Measurements from ENCODE around the gene DGKH. TPM values are rescaled to one million over a fixed set of nuclear protein-coding genes. Genes with fewer than 3 reads are reported as not detected.

Gene DGKH
- total RNA-seq, 1 donor from 2014 or later: 12.1 TPM

GRCh38 chr13:42177189-42177588, 128.7 kb downstream of the DGKH start:
- Mint-ChIP-seq H3K9me3 (no peaks in the 10 kb centered on the region), H3K27ac (no peak overlapping the region), H3K27me3 (ENCODE audit: insufficient read depth, low read depth) (peaks cover 3% of the 10 kb centered on the region), H3K36me3 (peaks cover 17% of the 10 kb centered on the region), H3K4me1 (no peaks in the 10 kb centered on the region), H3K4me3 (no peak overlapping the region)
- no peak overlapping the region for H2AFZ ChIP-seq (replicated peaks)
- TF ChIP-seq EZH2phosphoT487 (IDR thresholded peaks at IDR 0.05) (no peak), EZH2 (IDR thresholded peaks at IDR 0.05) (no peak)
- TF ChIP-seq, protein P1, sequence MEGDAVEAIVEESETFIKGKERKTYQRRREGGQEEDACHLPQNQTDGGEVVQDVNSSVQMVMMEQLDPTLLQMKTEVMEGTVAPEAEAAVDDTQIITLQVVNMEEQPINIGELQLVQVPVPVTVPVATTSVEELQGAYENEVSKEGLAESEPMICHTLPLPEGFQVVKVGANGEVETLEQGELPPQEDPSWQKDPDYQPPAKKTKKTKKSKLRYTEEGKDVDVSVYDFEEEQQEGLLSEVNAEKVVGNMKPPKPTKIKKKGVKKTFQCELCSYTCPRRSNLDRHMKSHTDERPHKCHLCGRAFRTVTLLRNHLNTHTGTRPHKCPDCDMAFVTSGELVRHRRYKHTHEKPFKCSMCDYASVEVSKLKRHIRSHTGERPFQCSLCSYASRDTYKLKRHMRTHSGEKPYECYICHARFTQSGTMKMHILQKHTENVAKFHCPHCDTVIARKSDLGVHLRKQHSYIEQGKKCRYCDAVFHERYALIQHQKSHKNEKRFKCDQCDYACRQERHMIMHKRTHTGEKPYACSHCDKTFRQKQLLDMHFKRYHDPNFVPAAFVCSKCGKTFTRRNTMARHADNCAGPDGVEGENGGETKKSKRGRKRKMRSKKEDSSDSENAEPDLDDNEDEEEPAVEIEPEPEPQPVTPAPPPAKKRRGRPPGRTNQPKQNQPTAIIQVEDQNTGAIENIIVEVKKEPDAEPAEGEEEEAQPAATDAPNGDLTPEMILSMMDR (IDR thresholded peaks at IDR 0.05): no peak
- H3F3A ChIP-seq (ENCODE audit: low read depth): peaks cover 5% of the 10 kb centered on the region
- no peaks in the 10 kb centered on the region for H3K79me2 ChIP-seq (ENCODE audit: low read depth)
- no peak overlapping the region for H3K4me2 ChIP-seq
- peaks cover 11% of the 10 kb centered on the region for H3K36me3 ChIP-seq
- H3K27me3 ChIP-seq: no peaks in the 10 kb centered on the region
- no peak for DNase-seq (ENCODE audit: low spot score)
- no peak overlapping the region for H3K9ac ChIP-seq
- H3K9me3 ChIP-seq (ENCODE audit: low read depth): no peaks in the 10 kb centered on the region
- no peak overlapping the region for H3K27ac ChIP-seq
- H3K4me1 ChIP-seq: peaks cover 15% of the 10 kb centered on the region
- no peaks in the 10 kb centered on the region for H4K20me1 ChIP-seq (ENCODE audit: low read depth)
- H3K4me3 ChIP-seq: no peak overlapping the region

- Histone ChIP-seq H3K4me2 (no peak overlapping the region), H3K9me3 (ENCODE audit: low read depth) (no peaks in the 10 kb centered on the region), H3K4me3 (no peak overlapping the region), H3K4me1 (peaks cover 3% of the 10 kb centered on the region), H3K36me3 (peaks cover 6% of the 10 kb centered on the region), H3K27me3 (no peaks in the 10 kb centered on the region), H2AFZ (replicated peaks) (no peak overlapping the region), H3F3A (ENCODE audit: low read depth) (no peaks in the 10 kb centered on the region), H3K79me2 (ENCODE audit: low read depth) (no peaks in the 10 kb centered on the region), H3K9ac (no peak overlapping the region), H4K20me1 (ENCODE audit: low read depth) (no peaks in the 10 kb centered on the region), H3K27ac (no peak overlapping the region)
- no peak overlapping the region for H3K4me3 Mint-ChIP-seq
- H3K4me1 Mint-ChIP-seq: peaks cover 3% of the 10 kb centered on the region
- H3K27ac Mint-ChIP-seq: no peak overlapping the region
- TF ChIP-seq, protein P1 (IDR thresholded peaks at IDR 0.05): no peak
- no peak for TF ChIP-seq EZH2phosphoT487 (IDR thresholded peaks at IDR 0.05)
- no peak for TF ChIP-seq EZH2 (IDR thresholded peaks at IDR 0.05)
- DNase-seq (ENCODE audit: low spot score): no peak
- peaks cover 11% of the 10 kb centered on the region for H3K36me3 Mint-ChIP-seq
- H3K27me3 Mint-ChIP-seq (ENCODE audit: insufficient read depth, low read depth): peaks cover 3% of the 10 kb centered on the region
- H3K9me3 Mint-ChIP-seq: no peaks in the 10 kb centered on the region
These were observed 133.0 kb downstream of the DGKH start for GRCh38 chr13:42181381-42181953.

DNA sequence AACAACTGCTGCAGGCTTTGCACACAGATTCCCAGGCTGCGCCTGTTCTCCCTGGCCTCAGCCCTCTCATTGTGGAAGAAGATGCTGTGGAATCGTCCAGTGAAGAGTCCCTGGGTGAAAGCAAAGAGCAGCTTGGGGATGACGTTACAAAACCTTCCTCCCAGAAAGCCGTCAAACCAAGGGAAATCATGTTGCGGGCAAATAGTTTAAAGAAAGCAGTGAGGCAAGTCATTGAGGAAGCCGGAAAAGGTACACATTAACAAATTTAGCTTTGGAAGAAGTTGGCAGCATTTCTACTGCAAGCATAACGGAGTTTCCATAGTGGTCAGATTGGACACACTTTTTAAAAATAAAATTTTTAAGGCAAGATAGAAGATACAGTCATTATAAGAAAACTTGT, 140.6 kb downstream of the DGKH start:
- no peaks in the 10 kb centered on the region for H3K36me3 ChIP-seq
- no peaks in the 10 kb centered on the region for H4K20me1 ChIP-seq (ENCODE audit: low read depth)
- H3K9ac ChIP-seq: no peak overlapping the region
- H3K9me3 Mint-ChIP-seq: no peaks in the 10 kb centered on the region
- H3K79me2 ChIP-seq (ENCODE audit: low read depth): no peaks in the 10 kb centered on the region
- H3K36me3 Mint-ChIP-seq: peaks cover 10% of the 10 kb centered on the region
- H3K27ac ChIP-seq: no peak overlapping the region
- DNase-seq (ENCODE audit: low spot score): no peak
- no peaks in the 10 kb centered on the region for H3K9me3 ChIP-seq (ENCODE audit: low read depth)
- H3K27me3 ChIP-seq: no peaks in the 10 kb centered on the region
- H3K4me1 Mint-ChIP-seq: peaks cover 3% of the 10 kb centered on the region
- H3F3A ChIP-seq (ENCODE audit: low read depth): no peaks in the 10 kb centered on the region
- H3K4me1 ChIP-seq: peaks cover 13% of the 10 kb centered on the region
- H3K27me3 Mint-ChIP-seq (ENCODE audit: insufficient read depth, low read depth): no peaks in the 10 kb centered on the region
- H2AFZ ChIP-seq (replicated peaks): no peak overlapping the region
- no peak overlapping the region for H3K4me2 ChIP-seq
- no peak overlapping the region for H3K4me3 Mint-ChIP-seq
- no peak overlapping the region for H3K4me3 ChIP-seq
- H3K27ac Mint-ChIP-seq: no peak overlapping the region
- no peak for TF ChIP-seq EZH2 (IDR thresholded peaks at IDR 0.05)
- TF ChIP-seq, protein P1 (IDR thresholded peaks at IDR 0.05): no peak
- no peak for TF ChIP-seq EZH2phosphoT487 (IDR thresholded peaks at IDR 0.05)
